Neutrophil (primary cell): ENCODE data around the gene PCA3.

Experiments
- H3K27ac ChIP-seq: fragments of 200-600 bp; sonication (generic); 2 replicates; pipeline ENCODE4 v1.5.1; 2016; ENCODE audit warnings: mild to moderate bottlenecking, moderate library complexity
- H3K27me3 ChIP-seq: fragments of 200-600 bp; sonication (generic); 2 replicates; pipeline ENCODE4 v1.6.0; 2016; ENCODE audit warnings: mild to moderate bottlenecking
- H3K36me3 ChIP-seq: fragments of 200-600 bp; sonication (generic); 2 replicates; pipeline ENCODE4 v1.5.1; 2017
- H3K4me1 ChIP-seq, 2 experiments: fragments of 200-600 bp in 1 of 2; sonication (generic) in 1 of 2; 1 replicate in 1 of 2; 2 replicates in 1 of 2; pipeline versions ENCODE4 v1.5.1 to v1.6.1; 2013 to 2016; ENCODE audit warnings: low read depth in 1 of 2, low read length in 1 of 2, mild to moderate bottlenecking in 1 of 2, moderate library complexity in 1 of 2; ENCODE audit not compliant: control insufficient read depth in 1 of 2, insufficient read depth in 1 of 2
- H3K4me3 ChIP-seq, 2 experiments: fragments of 200-600 bp in 1 of 2; sonication (generic) in 1 of 2; 1 replicate in 1 of 2; 2 replicates in 1 of 2; pipeline ENCODE4 v1.5.1; 2013 to 2016; ENCODE audit warnings: low read depth in 1 of 2, low read length in 1 of 2, mild to moderate bottlenecking in 1 of 2, moderate library complexity in 1 of 2
- H3K9me3 ChIP-seq: fragments of 200-600 bp; sonication (generic); 2 replicates; pipeline ENCODE4 v1.5.1; 2016
- TF ChIP-seq, protein P1 (sequence below): fragments of 200-600 bp; sonication (generic); IDR thresholded peaks from 2 replicates; pipeline ENCODE4 v1.5.1; 2016; ENCODE audit warnings: antibody characterized with exemption

The PCA3 gene

DNA sequence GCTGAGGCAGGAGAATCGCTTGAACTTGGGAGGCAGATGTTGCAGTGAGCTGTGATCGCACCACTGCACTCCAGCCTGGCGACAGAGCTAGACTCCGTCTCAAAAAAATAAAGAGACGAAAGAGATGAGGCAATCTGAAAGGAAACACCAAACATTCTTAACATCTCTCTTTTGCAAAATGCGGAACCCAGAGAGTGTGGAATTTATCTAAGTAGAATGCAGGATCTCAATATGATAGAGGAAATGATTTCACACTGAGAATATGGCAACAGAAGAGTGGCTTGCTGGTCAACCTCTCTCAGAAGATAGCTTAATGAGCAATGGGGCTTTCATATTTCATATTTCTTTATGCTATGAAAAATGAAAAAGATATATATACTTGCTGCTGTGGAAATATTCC, 33.4 kb upstream of the PCA3 start:
- no peak overlapping the region for H3K4me3 ChIP-seq
- TF ChIP-seq, protein P1, sequence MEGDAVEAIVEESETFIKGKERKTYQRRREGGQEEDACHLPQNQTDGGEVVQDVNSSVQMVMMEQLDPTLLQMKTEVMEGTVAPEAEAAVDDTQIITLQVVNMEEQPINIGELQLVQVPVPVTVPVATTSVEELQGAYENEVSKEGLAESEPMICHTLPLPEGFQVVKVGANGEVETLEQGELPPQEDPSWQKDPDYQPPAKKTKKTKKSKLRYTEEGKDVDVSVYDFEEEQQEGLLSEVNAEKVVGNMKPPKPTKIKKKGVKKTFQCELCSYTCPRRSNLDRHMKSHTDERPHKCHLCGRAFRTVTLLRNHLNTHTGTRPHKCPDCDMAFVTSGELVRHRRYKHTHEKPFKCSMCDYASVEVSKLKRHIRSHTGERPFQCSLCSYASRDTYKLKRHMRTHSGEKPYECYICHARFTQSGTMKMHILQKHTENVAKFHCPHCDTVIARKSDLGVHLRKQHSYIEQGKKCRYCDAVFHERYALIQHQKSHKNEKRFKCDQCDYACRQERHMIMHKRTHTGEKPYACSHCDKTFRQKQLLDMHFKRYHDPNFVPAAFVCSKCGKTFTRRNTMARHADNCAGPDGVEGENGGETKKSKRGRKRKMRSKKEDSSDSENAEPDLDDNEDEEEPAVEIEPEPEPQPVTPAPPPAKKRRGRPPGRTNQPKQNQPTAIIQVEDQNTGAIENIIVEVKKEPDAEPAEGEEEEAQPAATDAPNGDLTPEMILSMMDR, result no peak
- H3K9me3 ChIP-seq, result no peaks in the 10 kb centered on the region
- no peaks in the 10 kb centered on the region for H3K36me3 ChIP-seq
- H3K4me1 ChIP-seq, result no peaks in the 10 kb centered on the region
- H3K27ac ChIP-seq, result no peak overlapping the region
- H3K27me3 ChIP-seq, result peaks cover 16% of the 10 kb centered on the region

DNA sequence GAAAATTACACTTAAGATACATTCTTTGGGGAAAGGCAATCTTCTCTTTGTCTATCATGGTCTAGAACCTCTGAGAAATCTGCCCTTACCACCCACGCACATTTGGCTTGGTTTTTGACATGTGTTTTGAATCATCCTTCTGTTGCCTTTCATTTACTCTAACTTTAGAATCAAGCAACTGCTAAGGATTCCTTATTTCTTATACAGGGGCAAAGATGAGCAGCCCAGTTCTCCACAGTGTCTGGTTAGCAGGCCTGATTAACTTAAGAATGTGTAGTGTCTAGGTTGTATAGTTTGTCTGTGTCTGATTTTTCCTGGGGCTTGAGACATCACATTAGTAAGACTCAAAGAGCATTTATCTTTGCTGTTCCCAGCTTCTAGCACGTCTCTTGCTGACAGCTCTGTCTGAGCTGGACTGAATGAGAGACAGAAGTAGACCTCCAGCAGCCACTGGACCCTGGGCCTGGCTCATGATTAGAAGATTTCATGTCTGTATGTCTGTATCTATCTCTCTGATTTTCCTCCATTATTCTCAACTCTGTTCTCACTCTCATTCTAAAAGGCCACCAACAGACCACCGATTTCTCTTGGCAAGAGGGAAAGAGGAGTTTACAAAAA, 31.8 kb upstream of the PCA3 start:
- H3K36me3 ChIP-seq, result no peaks in the 10 kb centered on the region
- peaks cover 17% of the 10 kb centered on the region for H3K27me3 ChIP-seq
- TF ChIP-seq, protein P1, result no peak
- no peaks in the 10 kb centered on the region for H3K9me3 ChIP-seq
- H3K27ac ChIP-seq, result no peak overlapping the region
- H3K4me3 ChIP-seq, result no peak overlapping the region
- no peaks in the 10 kb centered on the region for H3K4me1 ChIP-seq

GRCh38 chr9:76733096-76733495, 31.1 kb upstream of the PCA3 start:
- TF ChIP-seq, protein P1, result no peak
- no peaks in the 10 kb centered on the region for H3K9me3 ChIP-seq
- H3K4me3 ChIP-seq, result no peak overlapping the region
- no peaks in the 10 kb centered on the region for H3K4me1 ChIP-seq
- peaks cover 19% of the 10 kb centered on the region for H3K27me3 ChIP-seq
- H3K27ac ChIP-seq, result no peak overlapping the region
- H3K36me3 ChIP-seq, result no peaks in the 10 kb centered on the region

- H3K27me3 ChIP-seq, result peaks cover 15% of the 10 kb centered on the region
- H3K9me3 ChIP-seq, result no peaks in the 10 kb centered on the region
- no peak overlapping the region for H3K4me3 ChIP-seq
- no peaks in the 10 kb centered on the region for H3K36me3 ChIP-seq
- no peaks in the 10 kb centered on the region for H3K4me1 ChIP-seq
- TF ChIP-seq, protein P1, result no peak
- H3K27ac ChIP-seq, result no peak overlapping the region
Measured at GRCh38 chr9:76734716-76735115, 29.5 kb upstream of the PCA3 start.

- TF ChIP-seq, protein P1, result no peak
- Histone ChIP-seq H3K27ac (no peak overlapping the region), H3K4me1 (no peaks in the 10 kb centered on the region), H3K9me3 (no peaks in the 10 kb centered on the region), H3K4me3 (no peak overlapping the region), H3K36me3 (no peaks in the 10 kb centered on the region), H3K27me3 (peaks cover 15% of the 10 kb centered on the region)
Measured at GRCh38 chr9:76737154-76737902, 26.9 kb upstream of the PCA3 start.
